ENCODE measurements around the gene LRRFIP1. TPM values are rescaled to one million over a fixed set of nuclear protein-coding genes. Genes with fewer than 3 reads are reported as not detected.

The LRRFIP1 gene
- total RNA-seq, 1 donor from 2014 or later: 76.3 TPM

GRCh38 chr2:237639052-237639835, 11.9 kb downstream of the LRRFIP1 start:
- DNase-seq (ENCODE audit: low spot score): no peak

GRCh38 chr2:237639836-237640220, 12.4 kb downstream of the LRRFIP1 start:
- no peak for DNase-seq (ENCODE audit: low spot score)

- no peak for DNase-seq (ENCODE audit: low spot score)
Measured at GRCh38 chr2:237640493-237640998, 13.2 kb downstream of the LRRFIP1 start.

- DNase-seq (ENCODE audit: low spot score): no peak
Measured at GRCh38 chr2:237642038-237642734, 14.8 kb downstream of the LRRFIP1 start.

- no peak for DNase-seq (ENCODE audit: low spot score)
Measured at GRCh38 chr2:237643066-237643465, 15.7 kb downstream of the LRRFIP1 start.

- no peak for DNase-seq (ENCODE audit: low spot score)
Measured at GRCh38 chr2:237643582-237644380, 16.4 kb downstream of the LRRFIP1 start.

- DNase-seq (ENCODE audit: low spot score): no peak
Measured at GRCh38 chr2:237644381-237644703, 17.0 kb downstream of the LRRFIP1 start.

GRCh38 chr2:237645261-237645660, 17.9 kb downstream of the LRRFIP1 start:
- DNase-seq (ENCODE audit: low spot score): no peak

GRCh38 chr2:237647176-237648015, 20.0 kb downstream of the LRRFIP1 start:
- no peak for DNase-seq (ENCODE audit: low spot score)

- no peak for DNase-seq (ENCODE audit: low spot score)
Measured at GRCh38 chr2:237648016-237648381, 20.6 kb downstream of the LRRFIP1 start.

- DNase-seq (ENCODE audit: low spot score): no peak
Measured at GRCh38 chr2:237649541-237650454, 22.4 kb downstream of the LRRFIP1 start.

- no peak for DNase-seq (ENCODE audit: low spot score)
Measured at GRCh38 chr2:237650455-237650850, 23.1 kb downstream of the LRRFIP1 start.

GRCh38 chr2:237651761-237652160, 24.4 kb downstream of the LRRFIP1 start:
- DNase-seq (ENCODE audit: low spot score): no peak

GRCh38 chr2:237652181-237652580, 24.8 kb downstream of the LRRFIP1 start:
- DNase-seq (ENCODE audit: low spot score): no peak

- DNase-seq (ENCODE audit: low spot score): no peak
Measured at GRCh38 chr2:237652854-237653253, 25.5 kb downstream of the LRRFIP1 start.

- no peak for DNase-seq (ENCODE audit: low spot score)
Measured at GRCh38 chr2:237653776-237654558, 26.6 kb downstream of the LRRFIP1 start.

GRCh38 chr2:237657063-237657462, 29.7 kb downstream of the LRRFIP1 start:
- DNase-seq (ENCODE audit: low spot score): no peak

GRCh38 chr2:237660381-237660900, 33.1 kb downstream of the LRRFIP1 start:
- no peak for DNase-seq (ENCODE audit: low spot score)

- no peak for DNase-seq (ENCODE audit: low spot score)
Measured at GRCh38 chr2:237661270-237661669, 33.9 kb downstream of the LRRFIP1 start.

All from umbilical cord (tissue), 2 donors.